HCT116 (cell line): ENCODE results near the gene LZTS3. TPM values are rescaled to one million over a fixed set of nuclear protein-coding genes. Genes with fewer than 3 reads are reported as not detected.

ENCODE experiments used
- ATAC-seq: fragments of 200-7000 bp; cut with Tn5 transposase; 2 replicates; pipeline ENCODE4 v1.9.1; 2020; ENCODE audit warnings: mild to moderate bottlenecking, moderate library complexity
- BruUV-seq: library from RNA; stranded (reverse); fragments of 400-500 nt; replicated peaks from 2 replicates; lab custom pipeline; 2021; lab: Mats Ljungman, UMichigan
- CTCF ChIA-PET: fragments of 300-600 bp; sonication (Branson Sonifier 250); formaldehyde crosslinking; loops from one replicate; lab custom pipeline; 2021; ENCODE audit warnings: antibody characterized with exemption; lab: Charles Lee
- POLR2A ChIA-PET: fragments of 300-600, 350-600 bp; sonication (Branson Sonifier 250); formaldehyde crosslinking; loops from one replicate; lab custom pipeline; 2021; ENCODE audit warnings: antibody characterized with exemption; lab: Charles Lee
- RAD21 ChIA-PET, 2 experiments: fragments of 300-600 bp; sonication (Branson Sonifier 250); formaldehyde crosslinking; loops; one replicate each; lab custom pipeline; 2023; ENCODE audit warnings: low total read pairs in 2 of 2; ENCODE audit not compliant: uncharacterized antibody in 2 of 2, unreplicated experiment in 2 of 2, low non-redundant PET in 1 of 2; lab: Charles Lee
- DNase-seq: peaks from one replicate; pipeline ENCODE4 v3.0.0-alpha.2; 2010; ENCODE audit warnings: low read depth, low spot score
- H2AFZ ChIP-seq: fragments of 200-600 bp; shearing (Covaris generic), sonication (generic); 2 replicates; pipeline ENCODE4 v1.6.1; 2017; ENCODE audit warnings: low read depth, mixed run types, mixed read lengths, antibody characterized with exemption, low read length; ENCODE audit not compliant: poor library complexity, severe bottlenecking
- H3K27ac ChIP-seq: 2 replicates; pipeline ENCODE4 v1.5.1; 2012; ENCODE audit warnings: low read depth, low read length
- H3K27me3 ChIP-seq: fragments of 200-600 bp; sonication (generic); 2 replicates; pipeline ENCODE4 v1.6.1; 2016; ENCODE audit warnings: mixed run types, low read length, mixed read lengths; ENCODE audit not compliant: insufficient read depth
- H3K36me3 ChIP-seq, 2 experiments: fragments of 200-500 bp in 1 of 2; fragments of 200-600 bp in 1 of 2; sonication (Bioruptor generic) in 1 of 2; sonication (generic) in 1 of 2; 2 replicates each; pipeline versions ENCODE4 v1.5.1 to v1.6.1; 2014 to 2016; ENCODE audit warnings: low read length in 2 of 2, inconsistent platforms in 1 of 2, mixed read lengths in 1 of 2, mixed run types in 1 of 2; ENCODE audit not compliant: insufficient read depth in 2 of 2, control insufficient read depth in 1 of 2
- H3K4me1 ChIP-seq, 2 experiments: fragments of 200-600 bp in 1 of 2; sonication (generic) in 1 of 2; 2 replicates each; pipeline versions ENCODE4 v1.5.1 to v1.6.1; 2012 to 2017; ENCODE audit warnings: low read length in 2 of 2, inconsistent platforms in 1 of 2, mild to moderate bottlenecking in 1 of 2, mixed read lengths in 1 of 2, mixed run types in 1 of 2, moderate library complexity in 1 of 2; ENCODE audit not compliant: insufficient read depth in 2 of 2, control insufficient read depth in 1 of 2
- H3K4me2 ChIP-seq: fragments of 200-600 bp; sonication (generic); 2 replicates; pipeline ENCODE4 v1.6.1; 2017; ENCODE audit warnings: mixed run types, low read length, mixed read lengths
- H3K4me3 ChIP-seq, 2 experiments: fragments of 200-600 bp in 1 of 2; sonication (generic) in 1 of 2; replicated peaks in 1 of 2; 2 replicates each; pipeline ENCODE4 v1.5.1; 2011 to 2016; ENCODE audit warnings: low read length in 2 of 2, control low read depth in 1 of 2, low read depth in 1 of 2, mild to moderate bottlenecking in 1 of 2, mixed read lengths in 1 of 2, mixed run types in 1 of 2
- H3K79me2 ChIP-seq: fragments of 200-600 bp; sonication (generic); 2 replicates; pipeline ENCODE4 v1.6.1; 2017; ENCODE audit warnings: mild to moderate bottlenecking, mixed run types, low read length, moderate library complexity, mixed read lengths; ENCODE audit not compliant: insufficient read depth
- H3K9ac ChIP-seq: fragments of 200-600 bp; sonication (generic); 2 replicates; pipeline ENCODE4 v1.6.1; 2016; ENCODE audit warnings: low read length, mixed read lengths
- H3K9me2 ChIP-seq: fragments of 200-600 bp; sonication (generic), shearing (Covaris generic); 2 replicates; pipeline ENCODE4 v1.6.1; 2017; ENCODE audit warnings: mixed run types, mild to moderate bottlenecking, moderate library complexity; ENCODE audit not compliant: insufficient read depth
- H3K9me3 ChIP-seq, 2 experiments: fragments of 200-500 bp in 1 of 2; fragments of 200-600 bp in 1 of 2; sonication (Bioruptor generic) in 1 of 2; sonication (generic) in 1 of 2; 2 replicates each; pipeline ENCODE4 v1.6.1; 2014 to 2017; ENCODE audit warnings: low read length in 2 of 2, mixed read lengths in 2 of 2, inconsistent platforms in 1 of 2, low read depth in 1 of 2, mild to moderate bottlenecking in 1 of 2, mixed run types in 1 of 2, moderate library complexity in 1 of 2; ENCODE audit not compliant: control insufficient read depth in 1 of 2, insufficient read depth in 1 of 2
- H4K20me1 ChIP-seq: fragments of 200-600 bp; sonication (generic), shearing (Covaris generic); 2 replicates; pipeline ENCODE4 v1.6.1; 2017; ENCODE audit warnings: mixed run types, mild to moderate bottlenecking, moderate library complexity; ENCODE audit not compliant: insufficient read depth
- ATF3 ChIP-seq: IDR thresholded peaks from 2 replicates; pipeline ENCODE4 v1.6.1; 2012
- EZH2phosphoT487 ChIP-seq: fragments of 200-600 bp; IDR thresholded peaks from 2 replicates; pipeline ENCODE4 v1.6.1; 2018; ENCODE audit warnings: antibody characterized with exemption, borderline replicate concordance
- MAX ChIP-seq: IDR thresholded peaks from 2 replicates; pipeline ENCODE4 v1.6.1; 2012
- POLR2A ChIP-seq: IDR thresholded peaks from 2 replicates; pipeline ENCODE4 v1.7.0; 2011; ENCODE audit warnings: borderline replicate concordance; ENCODE audit not compliant: insufficient read depth, insufficient read length; ENCODE audit errors: extremely low read depth
- SP1 ChIP-seq: IDR thresholded peaks from 2 replicates; pipeline ENCODE4 v1.6.1; 2012; ENCODE audit warnings: low read depth
- YY1 ChIP-seq: IDR thresholded peaks from 2 replicates; pipeline ENCODE4 v1.6.1; 2011; ENCODE audit warnings: low read length, low read depth, moderate library complexity, mild to moderate bottlenecking; ENCODE audit not compliant: insufficient replicate concordance; ENCODE audit errors: extremely low read depth
- ZFX ChIP-seq: fragments of 450-650 bp; IDR thresholded peaks from 2 replicates; pipeline ENCODE4 v1.6.1; 2017
- intact Hi-C: fragments of 100-400 bp; cut with micrococcal nuclease; formaldehyde crosslinking; loops from 2 replicates; pipeline ENCODE4 v1.10.0; 2022
- total RNA-seq: library from RNA; stranded (reverse); gene quantifications from one replicate; pipeline ENCODE4 v1.2.1, GENCODE V29; 2021; ENCODE audit not compliant: unreplicated experiment
- TF ChIP-seq, protein P1 (sequence below): IDR thresholded peaks from 2 replicates; pipeline ENCODE4 v1.6.1; 2012; ENCODE audit warnings: low read depth

Gene LZTS3
- total RNA-seq, 1 experiment from 2014 or later = 5.2 TPM

DNA sequence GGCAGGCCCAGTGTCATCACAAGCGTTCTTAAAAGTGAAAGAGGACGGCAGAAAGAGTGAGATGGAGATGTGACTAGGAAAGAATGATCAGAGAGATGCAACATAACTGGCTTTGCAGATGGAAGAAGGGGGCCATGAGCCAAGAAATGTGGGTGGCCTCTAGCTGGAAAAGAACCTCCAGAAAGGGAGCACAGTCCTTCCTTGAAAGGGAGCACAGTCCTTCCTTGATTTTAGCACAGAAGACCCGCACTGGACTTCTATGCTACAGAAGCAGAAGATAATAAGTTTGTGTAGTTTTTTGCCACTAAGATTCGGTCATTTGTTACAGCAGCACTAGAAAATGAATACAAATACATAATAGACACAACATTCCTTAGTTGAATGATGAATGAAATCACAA is 7.0 kb upstream of the LZTS3 start (continued):
- no peak for TF ChIP-seq MAX

- Histone ChIP-seq H3K9me2 (no peaks in the 10 kb centered on the region), H3K4me2 (no peak overlapping the region), H3K79me2 (no peaks in the 10 kb centered on the region), H2AFZ (no peak overlapping the region), H3K27ac (no peak overlapping the region), H3K4me1 (peaks cover 4 to 20% of the 10 kb centered on the region in 2 experiments; a peak in 2 of 4 replicates), H3K36me3 (no peaks in the 10 kb centered on the region), H4K20me1 (no peaks in the 10 kb centered on the region), H3K9ac (no peak overlapping the region), H3K27me3 (no peaks in the 10 kb centered on the region)
- BruUV-seq = no TSS peak
- ChIA-PET POLR2A (no interaction called here), RAD21 (no interaction called here), CTCF (no interaction called here)
- ATAC-seq (no peak), DNase-seq (no peak)
- intact Hi-C loops = no loop called here
- no peak for TF ChIP-seq POLR2A
- TF ChIP-seq SP1 = no peak
- no peak for TF ChIP-seq ATF3
- TF ChIP-seq YY1 = no peak
- TF ChIP-seq EZH2phosphoT487 = no peak
- no peak for TF ChIP-seq ZFX
- no peak for TF ChIP-seq MAX
- TF ChIP-seq, protein P1, sequence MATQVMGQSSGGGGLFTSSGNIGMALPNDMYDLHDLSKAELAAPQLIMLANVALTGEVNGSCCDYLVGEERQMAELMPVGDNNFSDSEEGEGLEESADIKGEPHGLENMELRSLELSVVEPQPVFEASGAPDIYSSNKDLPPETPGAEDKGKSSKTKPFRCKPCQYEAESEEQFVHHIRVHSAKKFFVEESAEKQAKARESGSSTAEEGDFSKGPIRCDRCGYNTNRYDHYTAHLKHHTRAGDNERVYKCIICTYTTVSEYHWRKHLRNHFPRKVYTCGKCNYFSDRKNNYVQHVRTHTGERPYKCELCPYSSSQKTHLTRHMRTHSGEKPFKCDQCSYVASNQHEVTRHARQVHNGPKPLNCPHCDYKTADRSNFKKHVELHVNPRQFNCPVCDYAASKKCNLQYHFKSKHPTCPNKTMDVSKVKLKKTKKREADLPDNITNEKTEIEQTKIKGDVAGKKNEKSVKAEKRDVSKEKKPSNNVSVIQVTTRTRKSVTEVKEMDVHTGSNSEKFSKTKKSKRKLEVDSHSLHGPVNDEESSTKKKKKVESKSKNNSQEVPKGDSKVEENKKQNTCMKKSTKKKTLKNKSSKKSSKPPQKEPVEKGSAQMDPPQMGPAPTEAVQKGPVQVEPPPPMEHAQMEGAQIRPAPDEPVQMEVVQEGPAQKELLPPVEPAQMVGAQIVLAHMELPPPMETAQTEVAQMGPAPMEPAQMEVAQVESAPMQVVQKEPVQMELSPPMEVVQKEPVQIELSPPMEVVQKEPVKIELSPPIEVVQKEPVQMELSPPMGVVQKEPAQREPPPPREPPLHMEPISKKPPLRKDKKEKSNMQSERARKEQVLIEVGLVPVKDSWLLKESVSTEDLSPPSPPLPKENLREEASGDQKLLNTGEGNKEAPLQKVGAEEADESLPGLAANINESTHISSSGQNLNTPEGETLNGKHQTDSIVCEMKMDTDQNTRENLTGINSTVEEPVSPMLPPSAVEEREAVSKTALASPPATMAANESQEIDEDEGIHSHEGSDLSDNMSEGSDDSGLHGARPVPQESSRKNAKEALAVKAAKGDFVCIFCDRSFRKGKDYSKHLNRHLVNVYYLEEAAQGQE = no peak
- TF ChIP-seq, all 23 proteins: peak for 0
- Histone ChIP-seq H3K9me3 (no peaks in the 10 kb centered on the region), H3K4me3 (no peak overlapping the region)
Observed at GRCh38 chr20:3177746-3178485, 4.6 kb upstream of the LZTS3 start.
